B cell (primary cell): ENCODE results near the gene SLC22A15.

Experiments used
- EZH2 ChIP-seq: IDR thresholded peaks from 2 replicates; pipeline ENCODE4 v1.6.1; 2012; ENCODE audit warnings: borderline replicate concordance, low read depth, mild to moderate bottlenecking, moderate library complexity, low read length; ENCODE audit not compliant: insufficient read depth, poor library complexity, severe bottlenecking
- TF ChIP-seq, protein P1 (sequence below): fragments of 200-600 bp; IDR thresholded peaks from one replicate; pipeline ENCODE4 v1.8.0; 2022; ENCODE audit warnings: antibody characterized with exemption, mild to moderate bottlenecking

DNA sequence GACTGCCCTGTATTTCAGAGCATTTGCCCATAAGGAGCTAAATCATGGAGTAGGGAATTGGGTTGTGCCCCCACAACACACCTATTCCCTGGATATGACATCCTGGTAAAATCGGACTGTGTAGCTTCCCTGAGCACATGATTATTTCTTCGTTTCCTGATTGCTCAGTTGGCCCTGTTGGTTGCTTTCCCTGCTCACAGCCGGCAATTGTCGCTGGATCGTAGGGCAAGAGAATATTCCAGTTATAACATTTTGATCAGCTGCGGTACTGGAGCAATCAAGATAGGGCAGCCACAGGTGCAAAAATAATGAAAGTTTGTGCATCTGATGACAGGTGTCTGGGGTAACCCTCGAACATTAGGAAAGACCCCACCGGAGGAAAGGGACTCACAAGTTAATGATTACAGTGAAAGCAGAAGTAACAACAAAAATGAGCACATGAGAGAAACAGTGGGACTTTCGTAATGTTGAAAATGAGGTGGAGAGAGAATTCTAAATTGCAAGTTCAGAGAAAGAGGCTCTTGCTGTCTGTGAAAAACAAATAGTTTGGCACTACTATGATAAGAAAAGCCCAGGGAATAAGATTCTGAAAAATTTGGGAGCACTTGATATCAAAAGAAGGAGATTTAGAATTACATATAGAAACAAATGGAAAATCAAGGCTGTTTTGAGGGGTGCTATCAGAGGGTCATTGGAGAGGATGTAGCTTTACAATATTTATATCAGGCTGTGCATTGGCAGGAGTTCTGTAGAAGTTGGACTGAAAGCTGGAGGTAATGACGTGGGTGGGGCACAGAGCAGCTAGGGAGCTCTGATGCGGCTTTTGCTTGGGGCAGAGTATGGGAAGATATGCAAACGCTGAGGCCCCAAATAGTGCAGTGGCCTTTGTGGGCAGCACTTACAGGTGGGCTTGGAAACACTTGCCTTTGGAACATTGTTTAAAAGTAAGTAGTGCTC lies 134.5 kb downstream of the SLC22A15 start, which contains the start of gene MAB21L3:
- TF ChIP-seq, protein P1, sequence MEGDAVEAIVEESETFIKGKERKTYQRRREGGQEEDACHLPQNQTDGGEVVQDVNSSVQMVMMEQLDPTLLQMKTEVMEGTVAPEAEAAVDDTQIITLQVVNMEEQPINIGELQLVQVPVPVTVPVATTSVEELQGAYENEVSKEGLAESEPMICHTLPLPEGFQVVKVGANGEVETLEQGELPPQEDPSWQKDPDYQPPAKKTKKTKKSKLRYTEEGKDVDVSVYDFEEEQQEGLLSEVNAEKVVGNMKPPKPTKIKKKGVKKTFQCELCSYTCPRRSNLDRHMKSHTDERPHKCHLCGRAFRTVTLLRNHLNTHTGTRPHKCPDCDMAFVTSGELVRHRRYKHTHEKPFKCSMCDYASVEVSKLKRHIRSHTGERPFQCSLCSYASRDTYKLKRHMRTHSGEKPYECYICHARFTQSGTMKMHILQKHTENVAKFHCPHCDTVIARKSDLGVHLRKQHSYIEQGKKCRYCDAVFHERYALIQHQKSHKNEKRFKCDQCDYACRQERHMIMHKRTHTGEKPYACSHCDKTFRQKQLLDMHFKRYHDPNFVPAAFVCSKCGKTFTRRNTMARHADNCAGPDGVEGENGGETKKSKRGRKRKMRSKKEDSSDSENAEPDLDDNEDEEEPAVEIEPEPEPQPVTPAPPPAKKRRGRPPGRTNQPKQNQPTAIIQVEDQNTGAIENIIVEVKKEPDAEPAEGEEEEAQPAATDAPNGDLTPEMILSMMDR = no peak
- TF ChIP-seq EZH2 = no peak
